B cell (primary cell): ENCODE measurements around the gene TMED5.

Experiments used
- EZH2 ChIP-seq: IDR thresholded peaks from 2 replicates; pipeline ENCODE4 v1.6.1; 2012; ENCODE audit warnings: borderline replicate concordance, low read depth, mild to moderate bottlenecking, moderate library complexity, low read length; ENCODE audit not compliant: insufficient read depth, poor library complexity, severe bottlenecking
- TF ChIP-seq, protein P1 (sequence below): fragments of 200-600 bp; IDR thresholded peaks from one replicate; pipeline ENCODE4 v1.8.0; 2022; ENCODE audit warnings: antibody characterized with exemption, mild to moderate bottlenecking

DNA sequence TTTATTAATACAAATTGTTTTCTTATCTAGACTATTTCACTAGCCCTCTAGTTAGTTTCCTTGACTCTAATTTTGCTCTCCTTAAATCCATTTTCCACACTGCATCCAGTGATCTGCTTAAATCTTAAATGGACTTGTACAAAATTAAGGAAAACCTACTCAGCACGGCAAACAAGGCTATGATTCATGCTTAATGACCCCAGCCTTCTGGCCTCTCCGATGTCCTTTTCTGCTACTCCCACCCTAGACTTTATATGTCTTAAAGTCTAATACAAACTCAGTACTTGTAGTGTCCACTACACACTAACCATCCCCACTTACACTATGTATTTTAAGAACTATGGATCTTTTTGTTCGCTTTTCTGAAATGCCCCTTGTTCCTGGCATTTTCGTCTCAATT is 2.2 kb downstream of the TMED5 start:
- no peak for TF ChIP-seq EZH2
- TF ChIP-seq, protein P1, sequence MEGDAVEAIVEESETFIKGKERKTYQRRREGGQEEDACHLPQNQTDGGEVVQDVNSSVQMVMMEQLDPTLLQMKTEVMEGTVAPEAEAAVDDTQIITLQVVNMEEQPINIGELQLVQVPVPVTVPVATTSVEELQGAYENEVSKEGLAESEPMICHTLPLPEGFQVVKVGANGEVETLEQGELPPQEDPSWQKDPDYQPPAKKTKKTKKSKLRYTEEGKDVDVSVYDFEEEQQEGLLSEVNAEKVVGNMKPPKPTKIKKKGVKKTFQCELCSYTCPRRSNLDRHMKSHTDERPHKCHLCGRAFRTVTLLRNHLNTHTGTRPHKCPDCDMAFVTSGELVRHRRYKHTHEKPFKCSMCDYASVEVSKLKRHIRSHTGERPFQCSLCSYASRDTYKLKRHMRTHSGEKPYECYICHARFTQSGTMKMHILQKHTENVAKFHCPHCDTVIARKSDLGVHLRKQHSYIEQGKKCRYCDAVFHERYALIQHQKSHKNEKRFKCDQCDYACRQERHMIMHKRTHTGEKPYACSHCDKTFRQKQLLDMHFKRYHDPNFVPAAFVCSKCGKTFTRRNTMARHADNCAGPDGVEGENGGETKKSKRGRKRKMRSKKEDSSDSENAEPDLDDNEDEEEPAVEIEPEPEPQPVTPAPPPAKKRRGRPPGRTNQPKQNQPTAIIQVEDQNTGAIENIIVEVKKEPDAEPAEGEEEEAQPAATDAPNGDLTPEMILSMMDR = no peak
